GM23248 (cell line): ENCODE results near the gene DYNLT1. TPM values are rescaled to one million over a fixed set of nuclear protein-coding genes. Genes with fewer than 3 reads are reported as not detected.
"Not testable (repeated sequence)": the region's sequence is repeated elsewhere in the genome, so short reads cannot be mapped to it uniquely, and the experiment has no call there.

Experiments used
- DNase-seq: peaks from one replicate; pipeline ENCODE4 v3.0.0-alpha.2; 2015
- H2AFZ ChIP-seq: fragments of 200-600 bp; sonication (generic); 2 replicates; pipeline ENCODE4 v1.6.1; 2016; ENCODE audit warnings: antibody characterized with exemption
- H3F3A ChIP-seq: fragments of 200-600 bp; sonication (generic); 2 replicates; pipeline ENCODE4 v1.6.1; 2016; ENCODE audit warnings: mild to moderate bottlenecking, antibody characterized with exemption, mixed run types; ENCODE audit not compliant: insufficient read depth
- H3K27ac ChIP-seq: fragments of 200-600 bp; sonication (generic); 2 replicates; pipeline ENCODE4 v1.5.1; 2016; ENCODE audit warnings: mild to moderate bottlenecking
- H3K27me3 ChIP-seq: fragments of 200-600 bp; sonication (generic); replicated peaks from 2 replicates; pipeline ENCODE4 v1.6.1; 2016; ENCODE audit warnings: mild to moderate bottlenecking; ENCODE audit not compliant: insufficient read depth
- H3K36me3 ChIP-seq: fragments of 200-600 bp; sonication (generic); 2 replicates; pipeline ENCODE4 v1.6.1; 2016; ENCODE audit warnings: low read depth, mild to moderate bottlenecking
- H3K4me1 ChIP-seq: fragments of 200-600 bp; sonication (generic); 2 replicates; pipeline ENCODE4 v1.6.1; 2016; ENCODE audit warnings: mild to moderate bottlenecking; ENCODE audit not compliant: insufficient read depth
- H3K4me2 ChIP-seq: fragments of 200-600 bp; sonication (generic); one replicate; pipeline ENCODE4 v1.6.1; 2016; ENCODE audit warnings: mild to moderate bottlenecking; ENCODE audit not compliant: unreplicated experiment
- H3K4me3 ChIP-seq: fragments of 200-600 bp; sonication (generic); 2 replicates; pipeline ENCODE4 v1.5.1; 2016; ENCODE audit warnings: mild to moderate bottlenecking
- H3K79me2 ChIP-seq: fragments of 200-600 bp; sonication (generic); 2 replicates; pipeline ENCODE4 v1.6.1; 2016; ENCODE audit warnings: mild to moderate bottlenecking; ENCODE audit not compliant: insufficient read depth
- H3K9ac ChIP-seq: fragments of 200-600 bp; sonication (generic); 2 replicates; pipeline ENCODE4 v1.6.1; 2016; ENCODE audit warnings: mild to moderate bottlenecking
- H3K9me2 ChIP-seq: fragments of 200-600 bp; sonication (generic); 2 replicates; pipeline ENCODE4 v1.6.1; 2016; ENCODE audit warnings: mixed run types, mild to moderate bottlenecking, moderate library complexity; ENCODE audit not compliant: insufficient read depth
- H3K9me3 ChIP-seq: fragments of 200-600 bp; sonication (generic); one replicate; pipeline ENCODE4 v1.6.1; 2017; ENCODE audit warnings: low read depth
- H4K20me1 ChIP-seq: fragments of 200-600 bp; sonication (generic); 2 replicates; pipeline ENCODE4 v1.6.0; 2016; ENCODE audit not compliant: insufficient read depth
- EZH2 ChIP-seq: fragments of 200-600 bp; sonication (generic); IDR thresholded peaks from 2 replicates; pipeline ENCODE4 v1.6.1; 2018; ENCODE audit warnings: antibody characterized with exemption, mild to moderate bottlenecking; ENCODE audit not compliant: insufficient read depth, poor library complexity, severe bottlenecking
- EZH2phosphoT487 ChIP-seq: fragments of 200-600 bp; sonication (generic); IDR thresholded peaks from 2 replicates; pipeline ENCODE4 v1.6.1; 2018; ENCODE audit warnings: antibody characterized with exemption, moderate library complexity, mild to moderate bottlenecking, low read depth; ENCODE audit not compliant: insufficient read depth
- WGBS, 2 experiments: methylation state at CpG; one replicate each; pipeline ENCODE4 v1.1.6; 2015 to 2017; ENCODE audit warnings: low lambda C conversion rate in 2 of 2, low coverage in 1 of 2; ENCODE audit errors: missing lambda C conversion rate in 2 of 2; 5-methylcytosine and 5-hydroxymethylcytosine counted together
- in situ Hi-C: fragments of 300-500 bp; cut with MboI; formaldehyde crosslinking; loops from 2 replicates; pipeline ENCODE4 v1.15.0; 2020
- polyA plus RNA-seq: library from polyadenylated mRNA; unstranded; fragments of >200 nt; fragmentation: Nextera tagmentation; extraction: Ambion mirVana; gene quantifications from 2 replicates; pipeline ENCODE4 v1.2.1, GENCODE V29; 2016
- total RNA-seq: library from RNA; depleted of rRNA; stranded (reverse); fragments of >200 nt; shearing (Covaris generic); gene quantifications from 2 replicates; pipeline ENCODE4 v1.2.3, GENCODE V29; 2014

Gene DYNLT1
- total and polyA plus RNA-seq, 2 experiments from 2014 or later = 79.7 to 368 TPM

GRCh38 chr6:158677906-158678578 is 33.5 kb upstream of the DYNLT1 start:
- H3K4me3 ChIP-seq = no peak overlapping the region
- H3K9me2 ChIP-seq = no peaks in the 10 kb centered on the region
- no peak overlapping the region for H3K4me2 ChIP-seq
- H3K9ac ChIP-seq = no peak overlapping the region
- no peak overlapping the region for H2AFZ ChIP-seq
- H4K20me1 ChIP-seq = no peaks in the 10 kb centered on the region
- H3K4me1 ChIP-seq = no peaks in the 10 kb centered on the region
- TF ChIP-seq EZH2 (no peak), EZH2phosphoT487 (no peak)
- no peak for DNase-seq
- H3F3A ChIP-seq = no peaks in the 10 kb centered on the region
- H3K36me3 ChIP-seq = no peaks in the 10 kb centered on the region
- no peaks in the 10 kb centered on the region for H3K79me2 ChIP-seq
- in situ Hi-C loops = no loop called here
- no peak overlapping the region for H3K27ac ChIP-seq
- WGBS, 2 experiments = 90 to 93% methylated on average over 11 of the region's 11 CpGs
- H3K27me3 ChIP-seq = no peaks in the 10 kb centered on the region
- no peaks in the 10 kb centered on the region for H3K9me3 ChIP-seq

GRCh38 chr6:158677094-158677493 is 32.6 kb upstream of the DYNLT1 start:
- 78 to 83% methylated on average over 3 of the region's 3 CpGs for WGBS, 2 experiments

GRCh38 chr6:158674342-158675131 is 30.0 kb upstream of the DYNLT1 start:
- DNase-seq = no peak
- no peaks in the 10 kb centered on the region for H3K9me2 ChIP-seq
- H3K27me3 ChIP-seq = no peaks in the 10 kb centered on the region
- no peak overlapping the region for H2AFZ ChIP-seq
- no peak for TF ChIP-seq EZH2
- no peak for TF ChIP-seq EZH2phosphoT487
- H3K9ac ChIP-seq = no peak overlapping the region
- WGBS, 2 experiments = 91 to 92% methylated on average over 14 of the region's 14 CpGs
- H3K4me3 ChIP-seq = no peak overlapping the region
- no peaks in the 10 kb centered on the region for H3K9me3 ChIP-seq
- no peaks in the 10 kb centered on the region for H3K4me1 ChIP-seq
- in situ Hi-C loops = no loop called here
- no peaks in the 10 kb centered on the region for H3F3A ChIP-seq
- no peaks in the 10 kb centered on the region for H3K79me2 ChIP-seq
- H3K4me2 ChIP-seq = no peak overlapping the region
- H3K36me3 ChIP-seq = no peaks in the 10 kb centered on the region
- H3K27ac ChIP-seq = no peak overlapping the region
- no peaks in the 10 kb centered on the region for H4K20me1 ChIP-seq

More at GRCh38 chr6:158677094-158677493, 32.6 kb upstream of the DYNLT1 start:
- DNase-seq, in situ Hi-C loops, H2AFZ ChIP-seq, H3K4me3 ChIP-seq, H3K4me1 ChIP-seq, H3K9me3 ChIP-seq, H3K36me3 ChIP-seq, H3F3A ChIP-seq, H4K20me1 ChIP-seq, H3K9ac ChIP-seq, H3K9me2 ChIP-seq, H3K79me2 ChIP-seq, H3K27ac ChIP-seq, H3K27me3 ChIP-seq, H3K4me2 ChIP-seq: not testable (repeated sequence)

- in situ Hi-C loops = no loop called here
- no peak for DNase-seq
- Histone ChIP-seq H4K20me1 (no peaks in the 10 kb centered on the region), H3K4me3 (no peak overlapping the region), H2AFZ (no peak overlapping the region), H3K79me2 (no peaks in the 10 kb centered on the region), H3K27me3 (no peaks in the 10 kb centered on the region), H3K9me2 (no peaks in the 10 kb centered on the region), H3K9ac (no peak overlapping the region), H3K9me3 (no peaks in the 10 kb centered on the region), H3F3A (no peaks in the 10 kb centered on the region), H3K4me1 (no peaks in the 10 kb centered on the region), H3K27ac (no peak overlapping the region), H3K36me3 (no peaks in the 10 kb centered on the region), H3K4me2 (no peak overlapping the region)
- 96 to 98% methylated on average over 6 of the region's 6 CpGs for WGBS, 2 experiments
- no peak for TF ChIP-seq EZH2
- TF ChIP-seq EZH2phosphoT487 = no peak
These were observed 28.2 kb upstream of the DYNLT1 start for GRCh38 chr6:158672726-158673125.

- H3K36me3 ChIP-seq, H4K20me1 ChIP-seq, in situ Hi-C loops, H3K9me2 ChIP-seq, H3K27me3 ChIP-seq, H3F3A ChIP-seq, H3K9ac ChIP-seq, H3K79me2 ChIP-seq, H2AFZ ChIP-seq, H3K27ac ChIP-seq, H3K9me3 ChIP-seq, DNase-seq, H3K4me3 ChIP-seq, H3K4me2 ChIP-seq, H3K4me1 ChIP-seq: not testable (repeated sequence)
- WGBS, 2 experiments = 83 to 84% methylated on average over 8 of the region's 8 CpGs
These were observed 27.6 kb upstream of the DYNLT1 start for GRCh38 chr6:158672119-158672518.
